HG02973 (cell line): ENCODE measurements around the gene IWS1.
"Not testable (repeated sequence)": the region's sequence is repeated elsewhere in the genome, so short reads cannot be mapped to it uniquely, and the experiment has no call there.

ENCODE experiments used
- ATAC-seq: cut with Tn5 transposase; IDR thresholded peaks from one replicate; pipeline ENCODE4 v1.9.1; 2021; ENCODE audit warnings: moderate library complexity; ENCODE audit not compliant: unreplicated experiment

The IWS1 gene

DNA sequence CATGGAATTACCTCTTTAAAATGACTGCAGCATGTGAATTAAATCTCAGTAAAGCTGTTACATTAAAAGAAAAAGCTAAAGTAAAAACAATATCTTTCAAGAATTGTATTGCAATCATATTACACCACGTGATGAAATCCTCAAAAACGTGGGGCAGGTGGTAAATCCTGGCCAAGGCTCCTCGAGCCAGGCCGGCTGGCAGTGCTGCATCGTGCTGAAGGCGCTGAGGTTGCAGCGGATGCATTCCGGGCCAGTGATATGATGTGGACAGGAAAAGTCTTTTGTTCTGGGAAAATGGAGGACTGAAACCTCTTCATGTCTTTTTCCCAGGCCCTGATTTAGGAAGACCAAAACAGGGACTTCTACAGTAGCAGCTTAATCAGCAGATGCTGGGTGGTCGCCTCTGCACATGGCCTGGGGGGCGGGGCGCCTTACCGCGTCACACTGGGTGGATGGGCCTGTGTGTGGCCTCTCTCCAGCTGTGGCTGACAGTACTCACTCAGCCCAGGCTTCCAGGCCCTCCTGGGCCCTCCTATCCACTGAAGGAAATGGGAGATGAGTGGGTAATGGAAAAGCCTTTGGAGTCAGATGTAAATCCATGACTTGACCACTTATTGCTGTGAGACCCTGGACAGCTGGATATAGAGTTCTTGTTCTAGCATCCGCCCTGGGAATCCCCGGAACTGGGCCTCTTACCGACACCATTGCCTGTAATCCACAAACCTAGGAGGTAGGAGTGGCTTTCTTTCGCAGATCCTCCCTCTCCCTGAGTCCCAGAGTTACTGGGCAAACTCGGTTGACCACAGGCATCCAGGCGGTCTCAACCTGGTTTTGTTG is 62.9 kb downstream of the IWS1 start:
- no peak for ATAC-seq

DNA sequence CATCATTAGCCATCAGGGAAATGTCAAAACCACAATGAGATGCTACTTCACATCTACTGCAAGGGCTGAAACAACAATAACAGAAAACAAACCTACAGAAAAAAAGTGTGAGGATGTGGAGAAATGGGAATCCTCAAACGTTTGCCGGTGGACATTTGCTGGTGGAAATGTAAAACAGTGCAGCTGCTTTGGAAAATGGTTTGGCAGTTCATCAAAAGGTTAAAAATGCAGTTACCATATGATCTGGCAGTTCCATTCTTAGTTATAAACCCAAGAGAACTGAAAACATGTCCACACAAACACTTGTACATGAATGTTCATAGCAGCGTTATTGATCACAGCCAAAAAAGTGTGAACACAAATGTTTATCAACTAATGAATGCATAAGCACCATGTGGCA is 63.8 kb downstream of the IWS1 start:
- no peak for ATAC-seq

DNA sequence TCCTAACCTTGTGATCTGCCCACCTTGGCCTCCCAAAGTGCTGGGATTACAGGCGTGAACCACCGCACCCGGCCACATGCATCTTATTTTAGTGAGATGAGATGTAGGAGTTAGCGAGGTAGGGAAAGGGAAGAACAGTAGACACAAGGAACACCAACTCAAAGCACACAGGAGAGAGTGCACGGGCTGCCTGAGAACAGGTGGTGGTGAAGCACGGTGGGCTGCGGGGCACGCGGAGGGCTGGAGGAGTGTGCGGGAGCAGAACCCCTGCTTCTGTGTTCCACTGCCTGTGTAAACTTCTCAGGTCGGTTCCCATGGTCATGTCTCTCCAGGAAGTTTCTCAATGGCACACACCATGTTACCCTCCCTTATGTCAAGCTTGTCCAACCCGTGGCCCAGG is 69.3 kb downstream of the IWS1 start:
- no peak for ATAC-seq

DNA sequence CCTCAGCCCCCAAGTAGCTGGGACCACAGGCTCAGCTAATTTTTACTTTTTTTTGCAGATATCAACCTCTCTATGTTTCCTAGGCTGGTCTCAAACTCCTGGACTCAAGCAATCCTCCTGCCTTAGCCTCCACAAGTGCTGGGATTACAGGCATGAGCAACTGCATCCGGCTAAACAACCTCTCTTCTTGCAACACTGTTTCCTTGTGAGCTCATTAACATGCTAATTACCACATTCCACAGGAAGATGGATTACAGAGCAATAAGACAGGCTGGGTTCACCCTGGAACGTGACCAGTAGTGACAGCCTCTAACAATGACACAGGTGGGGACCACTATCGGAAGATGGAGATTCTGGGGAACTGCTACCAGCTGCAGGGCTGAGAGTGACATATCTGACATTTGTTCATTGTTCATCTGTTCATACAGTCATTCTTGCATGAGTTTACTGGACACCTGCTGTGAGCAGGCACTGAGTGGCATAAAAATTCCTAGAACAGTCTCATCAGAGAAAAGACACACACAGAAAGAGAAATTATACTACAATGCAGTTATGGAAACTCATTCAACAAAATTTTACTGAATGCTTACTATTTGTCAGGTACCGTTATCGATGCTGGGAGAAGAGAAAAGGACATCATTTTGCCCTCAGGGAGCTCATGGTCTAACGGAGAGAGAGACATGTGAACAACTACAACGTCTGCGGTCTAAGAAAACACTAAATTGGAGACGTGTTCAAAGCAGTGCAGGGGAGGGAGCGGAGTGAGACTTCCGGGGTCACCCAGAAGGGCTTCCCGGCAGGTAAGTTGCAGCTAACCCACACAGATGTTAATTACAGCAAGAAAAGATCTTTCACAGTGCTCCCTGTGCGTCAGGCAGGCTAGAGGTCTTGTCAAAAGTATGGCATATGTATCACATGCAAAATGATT is 70.5 kb downstream of the IWS1 start:
- ATAC-seq, result no peak

DNA sequence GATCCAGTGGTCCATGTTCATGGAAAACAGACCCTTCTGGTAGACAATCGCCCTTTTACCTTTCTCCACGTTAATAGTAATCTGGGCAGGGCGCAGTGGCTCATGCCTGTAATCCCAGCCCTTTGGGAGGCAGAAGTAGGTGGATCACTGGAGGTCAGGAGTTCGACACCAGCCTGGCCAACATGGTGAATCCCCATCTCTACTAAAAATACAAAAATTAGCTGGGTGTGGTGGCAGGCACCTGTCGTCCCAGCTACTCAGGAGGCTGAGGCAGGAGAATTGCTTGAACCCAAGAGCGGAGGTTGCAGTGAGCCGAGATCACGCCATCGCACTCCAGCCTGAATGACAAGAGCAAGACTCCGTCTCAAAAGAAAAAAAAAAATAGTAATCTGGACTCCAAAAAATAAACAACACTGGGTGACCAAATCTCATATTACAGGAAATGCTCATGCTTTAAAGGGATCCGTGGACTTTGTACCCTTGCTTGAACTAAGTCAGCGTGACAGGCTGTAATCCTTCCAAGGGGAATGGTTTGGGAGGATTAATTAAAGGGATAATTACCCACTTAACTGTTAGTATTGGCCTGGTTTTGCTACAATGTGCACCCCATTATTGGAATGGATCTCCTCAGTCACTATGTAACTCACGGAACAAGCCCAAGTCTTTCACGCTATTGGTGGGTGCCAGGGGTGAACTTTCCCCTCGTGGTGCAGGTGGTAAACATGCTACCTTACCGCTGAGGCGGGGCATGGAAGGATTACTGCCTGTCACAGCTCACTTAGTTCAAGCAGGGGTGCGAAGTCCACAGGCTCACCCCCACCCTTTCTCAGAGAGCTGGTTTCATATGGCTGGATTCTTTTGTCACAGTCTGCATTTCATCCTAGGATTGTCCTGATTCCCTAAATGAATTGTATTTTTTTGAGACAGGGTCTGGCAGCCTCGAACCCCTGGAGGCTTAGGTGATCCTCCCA is 71.4 kb downstream of the IWS1 start:
- no peak for ATAC-seq

DNA sequence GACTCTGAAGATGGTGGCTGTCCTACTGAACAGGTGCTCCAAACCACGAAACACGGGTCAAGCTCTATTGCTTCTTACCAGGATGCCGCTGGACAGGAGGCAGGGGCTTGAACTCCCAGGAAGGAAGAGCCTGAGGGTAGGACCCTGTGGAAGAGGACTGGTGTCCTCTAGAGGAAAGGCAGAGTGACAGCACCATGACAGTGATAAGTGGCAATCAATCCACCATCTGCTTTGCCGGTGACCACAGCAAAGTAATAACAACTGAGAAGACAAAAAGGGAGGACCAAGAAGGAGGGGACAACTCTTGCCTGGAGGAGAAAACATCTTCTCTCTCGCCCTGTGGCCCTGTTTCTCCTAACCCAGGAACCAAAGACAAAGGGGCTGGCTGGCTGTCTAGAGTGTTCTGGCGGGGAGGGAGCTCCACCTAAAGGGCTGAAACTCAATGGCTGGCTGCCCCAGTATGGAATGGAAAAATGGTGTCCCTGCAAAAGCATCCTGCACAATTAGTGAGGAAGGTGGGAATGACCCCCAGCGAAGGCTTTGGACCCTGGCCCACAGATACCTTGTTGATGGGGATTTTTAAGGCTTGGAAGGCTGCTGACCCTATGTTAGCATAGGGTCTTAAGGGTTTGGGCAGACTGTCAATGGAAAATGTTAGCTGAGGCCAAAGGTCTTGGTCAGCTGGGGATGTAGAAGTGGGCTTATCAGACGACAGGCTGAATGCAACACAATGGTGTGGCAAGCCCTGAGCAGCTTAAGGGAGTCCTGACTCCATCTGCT is 72.7 kb downstream of the IWS1 start:
- ATAC-seq, result no peak

DNA sequence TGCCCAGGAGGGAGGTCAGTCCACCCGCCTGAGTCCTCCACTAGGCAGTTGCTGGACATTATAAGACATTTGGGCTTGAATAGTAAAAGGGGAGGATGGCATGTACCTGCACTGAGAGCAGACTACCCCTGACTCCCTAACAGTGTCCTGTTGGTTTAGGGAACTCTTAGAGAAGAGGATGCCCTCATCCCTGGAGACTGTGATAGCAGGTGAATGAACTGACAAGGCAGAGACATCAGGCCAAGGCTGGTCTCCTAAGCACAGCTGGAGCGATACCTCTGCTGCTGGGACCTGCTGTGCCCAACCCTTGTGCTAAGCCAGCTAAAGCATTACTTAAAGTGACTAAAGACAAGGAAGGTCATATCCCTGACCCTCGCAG is 73.3 kb downstream of the IWS1 start:
- no peak for ATAC-seq

DNA sequence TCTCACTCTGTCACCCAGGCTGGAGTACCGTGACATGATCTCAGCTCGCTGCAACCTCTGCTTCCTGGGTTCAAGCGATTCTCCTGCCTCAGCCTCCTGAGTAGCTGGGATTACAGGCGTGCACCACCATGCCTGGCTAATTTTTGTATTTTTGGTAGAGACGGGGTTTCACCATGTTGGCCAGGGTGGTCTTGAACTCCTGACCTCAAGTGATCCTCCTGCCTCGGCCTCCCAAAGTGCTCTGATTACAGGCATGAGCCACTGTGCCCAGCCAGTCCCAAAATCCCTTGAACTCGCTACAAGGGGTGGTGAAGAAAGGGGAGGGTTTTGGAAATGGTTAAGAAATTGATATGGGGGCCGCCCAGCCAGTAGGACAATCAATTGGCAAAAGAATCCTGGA is 73.9 kb downstream of the IWS1 start:
- ATAC-seq, result not testable (repeated sequence)

DNA sequence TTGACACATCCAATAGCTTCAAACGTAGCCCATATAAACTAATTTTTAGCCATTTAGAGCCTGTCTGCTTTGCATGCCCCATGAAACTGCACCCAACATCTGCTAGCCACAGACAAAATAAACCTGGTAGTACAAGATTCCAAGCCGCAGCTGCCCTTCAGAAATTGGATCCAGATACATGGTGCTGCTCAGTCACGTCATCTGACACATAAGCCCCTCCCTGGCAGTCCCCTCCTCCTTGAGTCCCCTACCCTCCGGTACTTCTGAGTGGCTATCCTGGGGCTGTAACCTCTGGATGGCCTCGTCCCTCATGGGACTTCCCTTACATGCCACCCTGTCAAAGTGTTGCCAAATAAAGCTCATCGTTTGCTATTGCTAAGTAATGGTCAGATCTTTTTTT is 74.3 kb downstream of the IWS1 start:
- ATAC-seq, result no peak

DNA sequence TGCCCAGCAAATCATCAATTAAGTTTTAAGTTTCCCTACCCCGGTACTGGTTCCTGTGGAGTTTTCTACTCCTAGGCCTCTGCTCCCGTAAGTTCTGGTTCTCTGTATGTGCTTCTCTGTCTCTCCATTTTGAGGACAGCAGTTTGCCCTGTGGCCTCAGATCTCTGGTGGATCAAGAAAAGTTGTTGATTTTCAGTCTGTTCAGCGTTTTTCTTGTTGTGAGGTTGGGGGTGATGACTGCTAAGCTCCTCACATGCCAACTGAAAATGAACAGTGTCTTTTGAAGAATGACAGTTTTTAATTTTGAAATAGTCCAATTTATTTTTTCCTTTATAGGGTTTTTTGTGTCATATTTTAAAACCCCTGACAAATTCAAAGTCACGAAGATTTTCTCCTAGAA is 76.4 kb downstream of the IWS1 start:
- no peak for ATAC-seq

DNA sequence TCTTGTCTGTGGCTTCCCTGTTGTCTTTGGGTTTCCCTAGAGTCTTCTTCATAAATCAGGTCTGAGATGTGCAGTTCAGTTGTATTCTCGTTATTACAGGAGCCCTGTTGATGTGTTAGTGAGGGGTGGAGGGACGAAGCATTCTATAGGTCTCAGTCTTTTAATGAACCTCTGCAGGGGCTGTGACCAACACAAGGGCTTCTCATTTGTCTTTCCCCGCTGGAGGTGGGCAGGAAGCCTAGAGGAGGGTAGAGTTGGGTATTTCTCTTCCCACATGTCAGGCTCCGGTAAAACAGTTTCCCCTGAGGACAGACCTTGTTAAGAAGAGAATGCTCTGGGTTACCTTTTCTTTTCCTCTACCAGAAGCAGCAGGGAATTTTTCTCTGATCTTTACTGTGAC is 76.9 kb downstream of the IWS1 start:
- no peak for ATAC-seq

DNA sequence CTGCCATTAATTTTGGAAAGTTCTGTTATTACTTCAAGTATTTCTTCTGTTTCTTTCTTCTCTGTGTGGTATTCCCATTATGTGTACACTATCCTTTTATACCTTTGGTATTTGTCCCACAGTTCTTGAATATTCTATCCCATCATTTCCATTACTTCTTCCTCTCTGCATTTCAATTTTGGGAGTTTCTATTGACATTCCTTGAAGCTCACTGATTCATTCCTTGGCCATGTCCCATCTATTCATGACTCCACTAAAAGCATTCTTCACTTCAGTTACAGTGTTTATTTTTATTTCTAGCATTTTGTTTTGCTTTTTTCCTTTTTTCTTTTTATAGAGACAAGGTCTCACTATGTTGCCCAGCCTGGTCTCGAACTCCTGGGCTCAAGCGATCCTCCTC is 77.8 kb downstream of the IWS1 start:
- ATAC-seq, result no peak

DNA sequence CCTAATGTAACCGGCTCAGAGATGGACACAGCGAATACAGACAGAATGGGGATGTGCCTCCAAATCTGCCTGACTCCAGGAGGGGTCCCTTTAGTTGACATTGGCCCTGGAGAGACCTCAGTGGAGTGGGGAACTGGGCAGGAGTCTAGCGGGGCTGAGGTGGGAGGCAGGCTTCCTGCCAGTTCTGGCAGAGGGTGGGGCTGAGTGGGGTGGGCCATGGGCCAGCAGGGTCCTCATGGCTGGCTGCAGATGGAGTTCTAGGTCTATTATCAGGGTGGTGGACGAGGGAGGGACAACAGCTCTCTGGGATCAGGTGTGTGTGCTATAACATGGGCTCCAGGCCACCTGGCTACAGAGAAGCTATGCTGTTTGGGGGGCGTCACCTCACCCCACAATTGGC is 86.9 kb downstream of the IWS1 start:
- no peak for ATAC-seq

DNA sequence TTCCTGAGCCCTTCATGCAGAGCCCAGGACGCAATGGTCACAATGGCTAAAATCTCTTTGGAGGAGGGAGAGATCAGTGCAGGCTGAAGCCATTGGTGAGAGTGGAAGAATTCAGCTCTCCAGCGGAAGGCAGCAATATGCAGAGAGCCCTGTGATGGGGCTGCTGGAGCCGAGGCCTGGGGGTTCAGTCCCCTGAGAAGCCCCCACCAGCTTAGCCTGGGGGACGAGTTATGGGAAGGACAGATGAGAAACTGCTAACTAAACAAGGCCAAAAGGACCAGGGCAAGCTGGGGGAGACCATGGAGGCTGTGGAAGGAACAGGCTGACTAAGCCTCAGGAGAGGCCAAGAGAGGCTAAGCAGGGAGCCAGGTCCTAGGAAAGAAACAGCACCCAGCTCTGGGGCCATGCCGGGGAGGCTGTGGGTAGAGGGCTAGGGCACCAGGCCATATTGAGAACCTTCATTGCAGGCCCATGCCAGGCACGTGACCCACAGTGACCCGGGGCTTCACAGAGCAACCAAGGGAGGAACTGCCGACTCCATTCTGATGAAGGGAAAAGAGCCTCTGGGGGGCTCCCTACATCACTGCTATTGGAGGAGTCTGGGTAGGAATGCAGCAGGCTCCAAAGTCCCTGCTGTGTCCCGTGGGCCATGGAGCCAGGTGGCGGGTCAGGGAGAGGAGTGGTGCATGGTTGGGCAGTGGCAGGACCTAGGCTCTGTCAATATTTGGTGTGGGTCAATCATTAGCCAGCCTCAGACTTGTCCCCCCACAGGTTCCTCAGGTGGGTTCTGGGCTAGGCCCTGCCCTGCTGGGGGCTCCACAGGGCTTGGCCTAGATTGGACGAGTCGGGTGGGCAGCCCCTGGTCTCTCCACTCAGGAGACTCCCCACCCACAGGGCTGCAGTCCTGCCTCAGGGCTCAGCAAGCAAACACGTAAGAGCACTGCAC is 88.2 kb downstream of the IWS1 start:
- ATAC-seq, result no peak

DNA sequence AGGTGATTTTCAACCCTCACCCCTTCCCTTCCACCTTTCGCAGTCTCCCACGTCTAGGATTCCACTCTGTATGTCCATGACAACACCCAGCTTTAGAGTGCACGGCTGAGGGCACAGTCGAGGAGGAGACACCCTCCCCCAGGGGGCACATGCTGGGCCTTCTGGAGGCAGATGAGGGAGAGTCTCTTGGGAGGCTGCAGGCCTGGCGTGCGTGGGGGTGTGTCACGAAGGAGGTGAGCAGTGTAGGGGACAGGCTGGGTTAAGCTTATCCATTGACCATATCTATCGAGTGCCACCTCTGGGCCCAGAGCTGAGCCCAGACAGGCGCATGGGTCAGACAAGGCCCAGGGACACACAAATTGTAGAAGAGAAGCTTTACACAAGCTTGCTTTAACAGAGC is 89.2 kb downstream of the IWS1 start:
- ATAC-seq, result no peak

DNA sequence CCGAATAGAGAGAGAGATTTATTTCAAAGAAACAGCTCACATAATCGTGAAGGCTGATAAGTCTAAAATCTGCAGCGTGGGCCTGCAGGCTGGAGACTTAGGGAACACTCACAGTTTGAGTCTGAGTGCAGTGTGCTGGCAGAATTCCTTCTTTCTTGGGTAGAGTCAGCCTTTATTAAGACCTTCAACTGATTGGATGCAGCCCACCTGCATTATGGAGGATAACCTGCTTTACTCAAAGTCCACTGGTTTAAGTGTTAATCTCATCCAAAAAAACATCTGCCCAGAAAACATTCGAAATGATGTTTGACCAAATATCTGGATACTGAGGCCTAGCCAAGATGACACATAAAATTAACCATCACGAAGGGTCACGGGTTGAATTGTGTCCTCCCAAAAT is 91.8 kb downstream of the IWS1 start:
- ATAC-seq, result no peak

DNA sequence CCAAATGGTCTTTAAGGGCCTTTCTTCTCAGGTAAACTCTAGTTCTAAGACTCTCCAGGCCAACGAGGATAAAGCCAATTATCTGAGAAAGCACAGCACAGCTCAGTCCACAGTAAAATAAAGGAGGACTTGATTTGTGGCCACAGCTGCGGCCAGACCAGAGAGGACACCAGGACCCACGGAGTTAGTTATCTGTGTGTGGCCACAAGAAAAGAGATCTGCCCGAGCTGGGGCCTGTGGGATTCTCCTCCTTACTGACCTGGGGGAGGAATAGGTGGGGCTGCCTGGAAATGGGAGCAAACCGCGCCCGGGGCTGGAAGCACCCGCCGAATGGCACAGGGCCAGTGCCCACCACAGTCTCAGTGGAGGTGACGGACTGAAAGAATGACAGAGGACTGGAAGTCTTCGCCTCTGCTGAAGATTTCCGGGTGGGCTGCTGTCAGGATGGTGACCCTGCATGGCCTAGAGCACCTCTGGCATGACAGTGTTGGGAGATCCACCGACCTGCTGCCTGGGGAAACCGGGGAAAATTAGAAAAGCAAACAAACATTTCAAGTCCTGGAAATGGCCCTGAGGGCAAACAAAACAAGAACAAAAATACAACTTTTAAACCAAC is 94.8 kb downstream of the IWS1 start:
- no peak for ATAC-seq
